ENCODE results near the gene TNNC2. TPM values are rescaled to one million over a fixed set of nuclear protein-coding genes. Genes with fewer than 3 reads are reported as not detected.

Gene TNNC2
- total RNA-seq, 1 donor from 2014 or later = 0.61 TPM

- TF ChIP-seq, protein P1, sequence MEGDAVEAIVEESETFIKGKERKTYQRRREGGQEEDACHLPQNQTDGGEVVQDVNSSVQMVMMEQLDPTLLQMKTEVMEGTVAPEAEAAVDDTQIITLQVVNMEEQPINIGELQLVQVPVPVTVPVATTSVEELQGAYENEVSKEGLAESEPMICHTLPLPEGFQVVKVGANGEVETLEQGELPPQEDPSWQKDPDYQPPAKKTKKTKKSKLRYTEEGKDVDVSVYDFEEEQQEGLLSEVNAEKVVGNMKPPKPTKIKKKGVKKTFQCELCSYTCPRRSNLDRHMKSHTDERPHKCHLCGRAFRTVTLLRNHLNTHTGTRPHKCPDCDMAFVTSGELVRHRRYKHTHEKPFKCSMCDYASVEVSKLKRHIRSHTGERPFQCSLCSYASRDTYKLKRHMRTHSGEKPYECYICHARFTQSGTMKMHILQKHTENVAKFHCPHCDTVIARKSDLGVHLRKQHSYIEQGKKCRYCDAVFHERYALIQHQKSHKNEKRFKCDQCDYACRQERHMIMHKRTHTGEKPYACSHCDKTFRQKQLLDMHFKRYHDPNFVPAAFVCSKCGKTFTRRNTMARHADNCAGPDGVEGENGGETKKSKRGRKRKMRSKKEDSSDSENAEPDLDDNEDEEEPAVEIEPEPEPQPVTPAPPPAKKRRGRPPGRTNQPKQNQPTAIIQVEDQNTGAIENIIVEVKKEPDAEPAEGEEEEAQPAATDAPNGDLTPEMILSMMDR (IDR thresholded peaks at IDR 0.05) = no peak
- intact Hi-C loops (cut with DNase I) = no loop called here
Measured at GRCh38 chr20:45859916-45860315, 32.8 kb upstream of the TNNC2 start.

DNA sequence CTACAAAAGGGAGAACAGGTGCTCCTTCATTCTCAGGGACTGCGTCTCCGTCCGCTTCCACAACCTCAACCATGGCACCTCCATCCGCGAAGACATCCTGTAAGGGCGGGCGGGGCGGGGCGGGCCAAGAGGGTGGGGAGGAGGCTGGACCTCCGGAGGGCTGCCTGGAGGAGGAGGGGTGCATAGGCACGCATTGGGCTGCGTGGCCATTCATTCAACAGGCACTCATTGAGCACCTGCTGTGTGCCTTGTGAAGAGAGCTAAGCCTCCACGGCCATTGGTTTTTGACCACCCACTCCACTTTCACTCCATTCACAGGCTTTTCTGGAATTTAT is 30.7 kb upstream of the TNNC2 start:
- peaks cover 21% of the 10 kb centered on the region for H3K4me1 ChIP-seq
- peaks cover 11% of the 10 kb centered on the region for H3K36me3 ChIP-seq
- H3K4me3 ChIP-seq = peak overlapping the region; percentile 99
- peak overlapping the region; percentile 92 for H3K27ac ChIP-seq
- intact Hi-C loops (cut with DNase I) = no loop called here
- DNase-seq (no peak), ATAC-seq (peak; percentile 6)
- H3K9me3 ChIP-seq = no peaks in the 10 kb centered on the region
- TF ChIP-seq, protein P1 (IDR thresholded peaks at IDR 0.05) = no peak
- H3K27me3 ChIP-seq = no peaks in the 10 kb centered on the region

More at GRCh38 chr20:45859916-45860315, 32.8 kb upstream of the TNNC2 start:
- Histone ChIP-seq H3K4me1 (peaks cover 21% of the 10 kb centered on the region), H3K4me3 (no peak overlapping the region), H3K27ac (no peak overlapping the region), H3K36me3 (no peaks in the 10 kb centered on the region), H3K9me3 (no peaks in the 10 kb centered on the region), H3K27me3 (no peaks in the 10 kb centered on the region)
- DNase-seq (no peak), ATAC-seq (no peak)

GRCh38 chr20:45857114-45857881 is 30.2 kb upstream of the TNNC2 start, which contains the start of the genes ACOT8 and ZSWIM3:
ACOT8 (minus strand) TSS chr20:45857392; CDS start chr20:45857315, 77 bp downstream.
ZSWIM3 (plus strand) TSS chr20:45857614; CDS start chr20:45857826, 212 bp downstream.
- Histone ChIP-seq H3K27ac (peak within 1 kb of the TSS; percentile 92), H3K27me3 (no peaks in the 10 kb centered on the region), H3K36me3 (peaks cover 16% of the 10 kb centered on the region), H3K4me3 (peak within 1 kb of the TSS; percentile 99), H3K9me3 (no peaks in the 10 kb centered on the region), H3K4me1 (peaks cover 21% of the 10 kb centered on the region)
- peak; percentile 88 for DNase-seq
- peak; percentile 99 for ATAC-seq
- TF ChIP-seq, protein P1 (IDR thresholded peaks at IDR 0.05) = no peak
- intact Hi-C loops (cut with DNase I) = no loop called here

DNA sequence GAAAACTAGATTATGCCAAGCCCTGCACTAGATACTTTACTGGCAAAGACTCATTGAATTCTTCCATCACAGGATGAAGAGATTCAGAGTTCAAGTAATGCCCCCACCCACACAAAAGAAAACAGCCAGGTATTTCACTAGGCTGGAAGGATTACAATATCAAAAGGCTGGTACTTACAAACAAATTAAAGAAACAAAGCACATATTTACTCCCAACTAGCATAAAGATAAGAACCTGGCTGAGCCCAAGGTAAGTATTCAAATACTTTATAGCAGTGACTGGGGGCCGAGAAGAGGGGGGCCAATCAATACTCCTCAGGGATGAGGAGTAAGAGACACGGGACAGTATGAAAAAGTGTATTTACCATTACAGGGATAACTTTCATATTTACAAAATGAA is 26.4 kb upstream of the TNNC2 start:
- Histone ChIP-seq H3K36me3 (peaks cover 28% of the 10 kb centered on the region), H3K27ac (no peak overlapping the region), H3K9me3 (no peaks in the 10 kb centered on the region), H3K27me3 (no peaks in the 10 kb centered on the region), H3K4me3 (no peak overlapping the region), H3K4me1 (peaks cover 21% of the 10 kb centered on the region)
- TF ChIP-seq, protein P1 (IDR thresholded peaks at IDR 0.05) = no peak
- DNase-seq (no peak), ATAC-seq (no peak)
- intact Hi-C loops (cut with DNase I) = no loop called here

DNA sequence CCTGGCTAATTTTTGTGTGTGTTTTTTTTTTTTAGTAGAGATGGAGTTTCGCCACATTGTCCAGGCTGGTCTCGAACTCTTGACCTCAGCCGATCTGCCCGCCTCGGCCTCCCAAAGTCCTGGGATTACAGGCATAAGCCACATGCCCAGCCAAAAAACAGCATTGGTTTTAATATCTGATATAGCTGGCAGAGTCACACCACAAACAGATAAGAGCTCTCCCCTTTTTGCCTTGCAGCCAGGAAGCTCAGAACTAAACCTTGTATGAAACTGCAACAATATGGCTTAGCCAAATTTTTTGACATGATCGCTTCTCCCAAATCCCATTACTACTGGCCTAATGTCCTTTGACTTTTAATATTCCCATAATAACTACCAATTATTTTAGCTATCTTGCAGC is 25.2 kb upstream of the TNNC2 start:
- ATAC-seq = no peak
- Histone ChIP-seq H3K27me3 (no peaks in the 10 kb centered on the region), H3K4me3 (no peak overlapping the region), H3K4me1 (peaks cover 15% of the 10 kb centered on the region), H3K27ac (no peak overlapping the region), H3K9me3 (no peaks in the 10 kb centered on the region), H3K36me3 (peaks cover 36% of the 10 kb centered on the region)
- no peak for DNase-seq
- intact Hi-C loops (cut with DNase I) = no loop called here
- TF ChIP-seq, protein P1 (IDR thresholded peaks at IDR 0.05) = no peak

All from upper lobe of right lung (tissue), 1 donor.